ENCODE measurements around the gene TTC28.
A peak's percentile ranks its signal among the peaks of the same experiment; 100 is the strongest.

Gene TTC28

GRCh38 chr22:28014211-28015045 lies 665.2 kb downstream of the TTC28 start:
- DNase-seq = no peak

GRCh38 chr22:28013611-28014010 lies 666.0 kb downstream of the TTC28 start:
- no peak for DNase-seq

GRCh38 chr22:28012832-28013460 lies 666.7 kb downstream of the TTC28 start:
- no peak for DNase-seq

GRCh38 chr22:28009272-28009827 lies 670.3 kb downstream of the TTC28 start:
- DNase-seq = peak; percentile 23

- DNase-seq = no peak
These were observed 671.0 kb downstream of the TTC28 start for GRCh38 chr22:28008649-28009048.

GRCh38 chr22:28008056-28008455 lies 671.6 kb downstream of the TTC28 start:
- no peak for DNase-seq

GRCh38 chr22:28006271-28006670 lies 673.4 kb downstream of the TTC28 start:
- no peak for DNase-seq

GRCh38 chr22:28005513-28005912 lies 674.1 kb downstream of the TTC28 start:
- DNase-seq = no peak

- no peak for DNase-seq
These were observed 675.6 kb downstream of the TTC28 start for GRCh38 chr22:28004021-28004420.

GRCh38 chr22:28002863-28003565 lies 676.6 kb downstream of the TTC28 start:
- no peak for DNase-seq

- no peak for DNase-seq
These were observed 677.4 kb downstream of the TTC28 start for GRCh38 chr22:28002181-28002700.

GRCh38 chr22:28001171-28001835 lies 678.3 kb downstream of the TTC28 start:
- DNase-seq = no peak

GRCh38 chr22:28000361-28000760 lies 679.3 kb downstream of the TTC28 start:
- no peak for DNase-seq

- DNase-seq = no peak
These were observed 679.8 kb downstream of the TTC28 start for GRCh38 chr22:27999876-28000275.

GRCh38 chr22:27998511-27999410 lies 680.9 kb downstream of the TTC28 start:
- DNase-seq = no peak

- DNase-seq = no peak
These were observed 682.1 kb downstream of the TTC28 start for GRCh38 chr22:27997538-27997937.

- DNase-seq = no peak
These were observed 682.7 kb downstream of the TTC28 start for GRCh38 chr22:27996981-27997380.

GRCh38 chr22:27996529-27996925 lies 683.1 kb downstream of the TTC28 start:
- DNase-seq = no peak

GRCh38 chr22:27995801-27996528 lies 683.7 kb downstream of the TTC28 start:
- no peak for DNase-seq

GRCh38 chr22:27994481-27995331 lies 684.9 kb downstream of the TTC28 start:
- DNase-seq = no peak

All from NCI-H1048 (cell line).